DND-41 (cell line): ENCODE results near the gene CFAP58.

Experiments used
- ATAC-seq: fragments of 200-7000 bp; cut with Tn5 transposase; 3 replicates; pipeline ENCODE4 v1.9.1; 2021; ENCODE audit warnings: low read depth; ENCODE audit not compliant: insufficient read depth
- DNase-seq: peaks from one replicate; pipeline ENCODE4 v3.0.0-alpha.2; 2020
- H2AFZ ChIP-seq: 2 replicates; pipeline ENCODE4 v1.6.0; 2012; ENCODE audit warnings: low read depth, low read length
- H3K27ac ChIP-seq: 2 replicates; pipeline ENCODE4 v1.5.1; 2012; ENCODE audit warnings: low read length, inconsistent platforms
- H3K27me3 ChIP-seq: fragments of 200-600 bp; sonication (generic); 2 replicates; pipeline ENCODE4 v1.6.0; 2012; ENCODE audit warnings: low read length, mild to moderate bottlenecking, inconsistent platforms; ENCODE audit not compliant: insufficient read depth, poor library complexity
- H3K36me3 ChIP-seq: 2 replicates; pipeline ENCODE4 v1.5.1; 2012; ENCODE audit warnings: low read length, inconsistent platforms; ENCODE audit not compliant: insufficient read depth
- H3K4me1 ChIP-seq: 2 replicates; pipeline ENCODE4 v1.5.1; 2012; ENCODE audit warnings: mild to moderate bottlenecking, low read length; ENCODE audit not compliant: insufficient read depth
- H3K4me2 ChIP-seq: 2 replicates; pipeline ENCODE4 v1.6.0; 2012; ENCODE audit warnings: mild to moderate bottlenecking, moderate library complexity, low read length, inconsistent platforms; ENCODE audit not compliant: insufficient read depth
- H3K4me3 ChIP-seq, 2 experiments: fragments of 200-600 bp in 1 of 2; shearing (Covaris generic) in 1 of 2; 2 replicates each; pipeline ENCODE4 v1.5.1; 2012 to 2016; ENCODE audit warnings: inconsistent platforms in 2 of 2, low read length in 2 of 2, mild to moderate bottlenecking in 2 of 2, low read depth in 1 of 2, moderate library complexity in 1 of 2
- H3K79me2 ChIP-seq: 2 replicates; pipeline ENCODE4 v1.6.0; 2012; ENCODE audit warnings: low read length, inconsistent platforms; ENCODE audit not compliant: insufficient read depth
- H3K9ac ChIP-seq: 2 replicates; pipeline ENCODE4 v1.6.0; 2012; ENCODE audit warnings: low read depth, mild to moderate bottlenecking, inconsistent platforms, low read length, moderate library complexity
- H3K9me3 ChIP-seq: 2 replicates; pipeline ENCODE4 v1.5.1; 2012; ENCODE audit warnings: low read length, moderate library complexity, mild to moderate bottlenecking, inconsistent platforms; ENCODE audit not compliant: insufficient read depth, severe bottlenecking
- H4K20me1 ChIP-seq: 2 replicates; pipeline ENCODE4 v1.6.0; 2012; ENCODE audit warnings: low read length; ENCODE audit not compliant: insufficient read depth
- CTCF ChIP-seq: IDR thresholded peaks from 2 replicates; pipeline ENCODE4 v1.5.1; 2012; ENCODE audit warnings: borderline replicate concordance, low read length, moderate library complexity, mild to moderate bottlenecking; ENCODE audit not compliant: poor library complexity, severe bottlenecking; ENCODE audit errors: extremely low read depth
- EZH2 ChIP-seq: IDR thresholded peaks from 3 replicates; pipeline ENCODE4 v1.6.1; 2012; ENCODE audit warnings: borderline replicate concordance, low read depth, mild to moderate bottlenecking, moderate library complexity, low read length, inconsistent platforms; ENCODE audit not compliant: severe bottlenecking

CFAP58 gene

GRCh38 chr10:104406715-104407650 is 53.4 kb downstream of the CFAP58 start:
- Histone ChIP-seq H3K36me3 (no peaks in the 10 kb centered on the region), H3K4me2 (no peak overlapping the region), H3K4me3 (no peak overlapping the region), H3K79me2 (no peaks in the 10 kb centered on the region), H3K27me3 (peaks cover 3% of the 10 kb centered on the region), H2AFZ (no peak overlapping the region), H3K9me3 (no peaks in the 10 kb centered on the region), H3K27ac (no peak overlapping the region), H3K9ac (no peak overlapping the region), H4K20me1 (no peaks in the 10 kb centered on the region), H3K4me1 (no peaks in the 10 kb centered on the region)
- TF ChIP-seq CTCF (peak; percentile 54), EZH2 (no peak)
- ATAC-seq, result no peak
- DNase-seq, result no peak

GRCh38 chr10:104413528-104413927 is 59.9 kb downstream of the CFAP58 start:
- TF ChIP-seq CTCF, result no peak
- no peak for TF ChIP-seq EZH2
- no peaks in the 10 kb centered on the region for H4K20me1 ChIP-seq
- no peak overlapping the region for H2AFZ ChIP-seq
- no peak for DNase-seq
- no peaks in the 10 kb centered on the region for H3K36me3 ChIP-seq
- H3K4me2 ChIP-seq, result no peak overlapping the region
- H3K4me3 ChIP-seq, result no peak overlapping the region
- H3K9me3 ChIP-seq, result no peaks in the 10 kb centered on the region
- no peak overlapping the region for H3K27ac ChIP-seq
- no peak for ATAC-seq
- H3K79me2 ChIP-seq, result no peaks in the 10 kb centered on the region
- H3K9ac ChIP-seq, result no peak overlapping the region
- H3K4me1 ChIP-seq, result no peaks in the 10 kb centered on the region
- no peaks in the 10 kb centered on the region for H3K27me3 ChIP-seq

- H3K4me2 ChIP-seq, result no peak overlapping the region
- no peaks in the 10 kb centered on the region for H3K9me3 ChIP-seq
- DNase-seq (no peak), ATAC-seq (no peak)
- no peak overlapping the region for H3K9ac ChIP-seq
- H3K79me2 ChIP-seq, result no peaks in the 10 kb centered on the region
- no peak overlapping the region for H2AFZ ChIP-seq
- H3K27me3 ChIP-seq, result no peaks in the 10 kb centered on the region
- H3K4me1 ChIP-seq, result no peaks in the 10 kb centered on the region
- H3K4me3 ChIP-seq, result no peak overlapping the region
- H4K20me1 ChIP-seq, result no peaks in the 10 kb centered on the region
- H3K36me3 ChIP-seq, result no peaks in the 10 kb centered on the region
- H3K27ac ChIP-seq, result no peak overlapping the region
- TF ChIP-seq CTCF, result no peak
- TF ChIP-seq EZH2, result no peak
Observed at GRCh38 chr10:104415526-104416165, 62.0 kb downstream of the CFAP58 start.
